SU-DHL-6 (cell line): ENCODE measurements around the gene DLG2.

Experiments
- H2AFZ ChIP-seq: fragments of 200-600 bp; sonication (generic); 2 replicates; pipeline ENCODE4 v1.6.1; 2014; ENCODE audit warnings: low read depth, mild to moderate bottlenecking, moderate library complexity, mixed read lengths, antibody characterized with exemption, low read length; ENCODE audit not compliant: severe bottlenecking
- H3F3A ChIP-seq: fragments of 200-600 bp; shearing (Covaris generic); 2 replicates; pipeline ENCODE4 v1.6.0; 2016; ENCODE audit warnings: antibody characterized with exemption, mild to moderate bottlenecking; ENCODE audit not compliant: insufficient read depth
- H3K27ac ChIP-seq: fragments of 200-600 bp; sonication (generic); 2 replicates; pipeline ENCODE4 v1.5.1; 2016; ENCODE audit warnings: low read depth, mild to moderate bottlenecking, low read length, moderate library complexity, mixed read lengths
- H3K27me3 ChIP-seq: fragments of 200-600 bp; sonication (generic), shearing (Covaris generic); 2 replicates; pipeline ENCODE4 v1.6.0; 2014; ENCODE audit warnings: mild to moderate bottlenecking, low read length
- H3K36me3 ChIP-seq: fragments of 200-600 bp; sonication (generic); 2 replicates; pipeline ENCODE4 v1.6.1; 2014; ENCODE audit warnings: mild to moderate bottlenecking, low read length, mixed read lengths
- H3K4me2 ChIP-seq: fragments of 300-600, 200-600 bp; shearing (Covaris generic), sonication (generic); 2 replicates; pipeline ENCODE4 v1.6.0; 2014; ENCODE audit warnings: low read length, low read depth, mild to moderate bottlenecking; ENCODE audit not compliant: poor library complexity, severe bottlenecking
- H3K4me3 ChIP-seq: fragments of 200-600 bp; sonication (generic); 2 replicates; pipeline ENCODE4 v1.5.1; 2014; ENCODE audit warnings: antibody characterized with exemption, low read length, mild to moderate bottlenecking, mixed read lengths; ENCODE audit not compliant: insufficient read depth, poor library complexity, severe bottlenecking
- H3K79me2 ChIP-seq: fragments of 200-600 bp; sonication (generic); 2 replicates; pipeline ENCODE4 v1.6.1; 2014; ENCODE audit warnings: mild to moderate bottlenecking, low read length, moderate library complexity; ENCODE audit not compliant: insufficient read depth
- H3K9ac ChIP-seq: fragments of 200-600 bp; sonication (generic); 2 replicates; pipeline ENCODE4 v1.7.0; 2014; ENCODE audit warnings: mild to moderate bottlenecking, low read length
- H3K9me2 ChIP-seq: fragments of 200-600 bp; sonication (generic); replicated peaks from 2 replicates; pipeline ENCODE4 v1.6.1; 2014; ENCODE audit warnings: low read length; ENCODE audit not compliant: insufficient read depth
- H3K9me3 ChIP-seq: fragments of 200-600 bp; sonication (generic); 2 replicates; pipeline ENCODE4 v1.6.1; 2014; ENCODE audit warnings: low read length, mixed read lengths; ENCODE audit not compliant: insufficient read depth
- H4K20me1 ChIP-seq: fragments of 200-600 bp; sonication (generic); 2 replicates; pipeline ENCODE4 v1.6.1; 2014; ENCODE audit warnings: low read depth, mild to moderate bottlenecking, antibody characterized with exemption, low read length, moderate library complexity, mixed read lengths
- EZH2phosphoT487 ChIP-seq: fragments of 200-600 bp; sonication (generic), shearing (Covaris generic); conservative IDR thresholded peaks from 2 replicates; pipeline ENCODE4 v1.6.1; 2018; ENCODE audit warnings: mild to moderate bottlenecking, antibody characterized with exemption, low read length, moderate library complexity, mixed read lengths
- TF ChIP-seq, protein P1 (sequence below): fragments of 200-600 bp; sonication (generic); IDR thresholded peaks from one replicate; pipeline ENCODE4 v1.5.1; 2017; ENCODE audit warnings: antibody characterized with exemption, mild to moderate bottlenecking, low read length, moderate library complexity; ENCODE audit not compliant: insufficient read depth, poor library complexity, severe bottlenecking

The DLG2 gene

DNA sequence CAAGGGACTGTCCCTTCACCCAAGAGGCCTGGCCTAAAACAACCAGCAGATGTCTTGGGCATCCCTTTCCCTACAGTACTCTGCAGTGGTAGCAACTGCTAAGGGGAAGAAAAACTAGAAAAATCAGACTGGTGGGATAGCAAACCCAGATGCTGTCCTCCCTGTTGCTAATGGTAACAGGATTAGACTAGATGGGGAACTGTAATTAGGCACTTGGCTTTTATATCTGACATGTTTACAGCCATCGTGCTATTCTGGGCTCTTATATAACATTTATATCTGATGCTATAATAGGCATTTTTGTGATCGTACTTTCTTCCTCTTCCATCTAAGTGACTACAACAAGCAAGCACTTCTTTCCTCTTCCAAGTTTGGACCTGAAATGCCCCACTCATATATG, 316.7 kb downstream of the DLG2 start:
- H3K27me3 ChIP-seq, result no peaks in the 10 kb centered on the region
- H3K36me3 ChIP-seq, result no peaks in the 10 kb centered on the region
- peak overlapping the region; percentile 3 for H3K4me3 ChIP-seq
- no peak overlapping the region for H3K27ac ChIP-seq
- H3K9ac ChIP-seq, result no peak overlapping the region
- H3K4me2 ChIP-seq, result peak overlapping the region; percentile 32
- no peaks in the 10 kb centered on the region for H3K9me3 ChIP-seq
- H4K20me1 ChIP-seq, result no peaks in the 10 kb centered on the region
- TF ChIP-seq EZH2phosphoT487, result no peak
- TF ChIP-seq, protein P1, sequence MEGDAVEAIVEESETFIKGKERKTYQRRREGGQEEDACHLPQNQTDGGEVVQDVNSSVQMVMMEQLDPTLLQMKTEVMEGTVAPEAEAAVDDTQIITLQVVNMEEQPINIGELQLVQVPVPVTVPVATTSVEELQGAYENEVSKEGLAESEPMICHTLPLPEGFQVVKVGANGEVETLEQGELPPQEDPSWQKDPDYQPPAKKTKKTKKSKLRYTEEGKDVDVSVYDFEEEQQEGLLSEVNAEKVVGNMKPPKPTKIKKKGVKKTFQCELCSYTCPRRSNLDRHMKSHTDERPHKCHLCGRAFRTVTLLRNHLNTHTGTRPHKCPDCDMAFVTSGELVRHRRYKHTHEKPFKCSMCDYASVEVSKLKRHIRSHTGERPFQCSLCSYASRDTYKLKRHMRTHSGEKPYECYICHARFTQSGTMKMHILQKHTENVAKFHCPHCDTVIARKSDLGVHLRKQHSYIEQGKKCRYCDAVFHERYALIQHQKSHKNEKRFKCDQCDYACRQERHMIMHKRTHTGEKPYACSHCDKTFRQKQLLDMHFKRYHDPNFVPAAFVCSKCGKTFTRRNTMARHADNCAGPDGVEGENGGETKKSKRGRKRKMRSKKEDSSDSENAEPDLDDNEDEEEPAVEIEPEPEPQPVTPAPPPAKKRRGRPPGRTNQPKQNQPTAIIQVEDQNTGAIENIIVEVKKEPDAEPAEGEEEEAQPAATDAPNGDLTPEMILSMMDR, result no peak
- no peaks in the 10 kb centered on the region for H3K9me2 ChIP-seq
- no peak overlapping the region for H2AFZ ChIP-seq
- H3K79me2 ChIP-seq, result no peaks in the 10 kb centered on the region
- no peaks in the 10 kb centered on the region for H3F3A ChIP-seq

DNA sequence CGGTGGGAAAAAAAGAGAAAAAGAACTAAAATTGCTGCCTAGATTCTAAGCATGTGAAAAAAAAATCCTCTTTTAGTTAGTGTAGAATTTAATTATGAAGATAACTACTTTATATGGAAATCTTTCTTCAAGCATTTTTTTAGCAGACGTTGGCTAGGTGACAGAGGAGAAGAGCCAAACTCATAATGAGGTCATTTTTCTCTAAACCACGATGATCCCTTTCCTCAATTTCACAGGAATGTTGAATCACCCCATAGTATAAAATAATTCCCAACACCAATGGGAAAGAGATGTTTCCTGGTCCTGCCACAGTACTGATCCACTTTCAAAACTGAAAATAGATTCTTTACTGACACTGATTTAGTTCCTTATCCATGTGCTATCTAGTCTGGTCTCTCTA, 319.8 kb downstream of the DLG2 start:
- Histone ChIP-seq H3K79me2 (no peaks in the 10 kb centered on the region), H3K9ac (no peak overlapping the region)
- no peak for TF ChIP-seq EZH2phosphoT487
- TF ChIP-seq, protein P1, result no peak

DNA sequence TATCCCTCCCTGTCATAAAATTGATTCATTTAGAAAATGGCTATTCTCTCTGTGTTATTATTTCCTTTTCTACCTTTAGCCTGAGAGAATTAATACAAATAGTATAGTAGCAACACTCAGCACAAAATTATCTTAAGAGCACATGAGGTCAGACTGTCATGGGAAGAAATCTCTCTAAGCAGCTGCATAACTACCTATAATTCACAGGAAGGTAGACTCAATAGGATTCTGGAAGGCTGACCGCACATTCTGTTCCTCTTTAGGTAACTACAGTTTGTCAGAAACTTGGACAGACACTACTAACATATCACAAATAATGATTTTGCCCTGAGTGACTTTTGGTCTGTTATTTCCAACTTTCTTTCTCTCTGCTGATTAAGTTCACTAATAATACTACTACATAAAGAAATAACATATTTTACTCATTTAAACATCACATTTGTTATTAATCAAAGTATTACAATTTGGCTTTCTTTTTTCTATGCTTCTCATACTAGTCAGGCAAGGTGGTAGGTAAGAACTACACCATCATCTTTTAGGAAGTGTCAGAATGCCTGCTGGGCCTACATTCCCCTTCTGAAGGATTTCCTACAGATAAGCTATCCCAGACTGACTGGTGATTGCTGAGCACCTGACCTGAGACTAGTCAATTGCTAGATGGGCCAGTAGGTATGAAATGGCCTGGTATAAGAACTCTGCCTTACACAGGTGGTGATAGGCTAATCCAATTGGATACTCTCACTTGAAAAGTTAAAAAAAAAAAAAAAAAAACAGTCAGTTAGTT, 325.1 kb downstream of the DLG2 start:
- H3F3A ChIP-seq, result no peaks in the 10 kb centered on the region
- no peaks in the 10 kb centered on the region for H3K9me2 ChIP-seq
- H3K36me3 ChIP-seq, result no peaks in the 10 kb centered on the region
- no peak overlapping the region for H3K27ac ChIP-seq
- H2AFZ ChIP-seq, result no peak overlapping the region
- H3K9ac ChIP-seq, result no peak overlapping the region
- TF ChIP-seq, protein P1, result no peak
- no peak for TF ChIP-seq EZH2phosphoT487
- H3K4me3 ChIP-seq, result no peak overlapping the region
- H3K79me2 ChIP-seq, result no peaks in the 10 kb centered on the region
- no peaks in the 10 kb centered on the region for H3K27me3 ChIP-seq
- no peaks in the 10 kb centered on the region for H3K9me3 ChIP-seq
- no peak overlapping the region for H3K4me2 ChIP-seq
- H4K20me1 ChIP-seq, result no peaks in the 10 kb centered on the region

More for the DNA sequence above, 319.8 kb downstream of the DLG2 start:
- Histone ChIP-seq H2AFZ (no peak overlapping the region), H3K27me3 (no peaks in the 10 kb centered on the region), H4K20me1 (no peaks in the 10 kb centered on the region), H3F3A (no peaks in the 10 kb centered on the region), H3K4me2 (no peak overlapping the region), H3K9me2 (no peaks in the 10 kb centered on the region), H3K27ac (no peak overlapping the region), H3K4me3 (no peak overlapping the region), H3K9me3 (no peaks in the 10 kb centered on the region), H3K36me3 (no peaks in the 10 kb centered on the region)
